GM23338 (cell line): Measurements from ENCODE around the gene ASCL2.

ENCODE experiments used
- EZH2 ChIP-seq: fragments of 200-600 bp; sonication (generic); IDR thresholded peaks from one replicate; pipeline ENCODE4 v1.8.0; 2017; ENCODE audit warnings: antibody characterized with exemption, mild to moderate bottlenecking, low read depth; ENCODE audit not compliant: unreplicated experiment
- JUNB ChIP-seq: IDR thresholded peaks from one replicate; pipeline ENCODE4 v1.6.1; 2016; ENCODE audit warnings: antibody characterized with exemption; ENCODE audit not compliant: unreplicated experiment
- POLR2AphosphoS5 ChIP-seq: IDR thresholded peaks from 2 replicates; pipeline ENCODE4 v1.6.1; 2016; ENCODE audit warnings: antibody characterized with exemption, low read depth
- ZNF114 ChIP-seq: fragments of 250-450 bp; sonication (Bioruptor Pico); IDR thresholded peaks from 2 replicates; pipeline ENCODE4 v1.5.0; 2020; ENCODE audit warnings: mild to moderate bottlenecking, moderate library complexity
- ZNF331 ChIP-seq: fragments of 250-450 bp; sonication (Bioruptor Pico); IDR thresholded peaks from 2 replicates; pipeline ENCODE4 v1.5.0; 2020; ENCODE audit warnings: low read depth, mild to moderate bottlenecking, moderate library complexity
- TF ChIP-seq, protein P1 (sequence below), 2 experiments: fragments of 200-600 bp in 1 of 2; sonication (generic) in 1 of 2; conservative IDR thresholded peaks; 2 replicates each; pipeline versions ENCODE4 v1.5.1 to v1.6.1; 2016 to 2017; ENCODE audit warnings: antibody characterized with exemption in 2 of 2, low read depth in 2 of 2, mild to moderate bottlenecking in 2 of 2, moderate library complexity in 1 of 2

- TF ChIP-seq, protein P1, sequence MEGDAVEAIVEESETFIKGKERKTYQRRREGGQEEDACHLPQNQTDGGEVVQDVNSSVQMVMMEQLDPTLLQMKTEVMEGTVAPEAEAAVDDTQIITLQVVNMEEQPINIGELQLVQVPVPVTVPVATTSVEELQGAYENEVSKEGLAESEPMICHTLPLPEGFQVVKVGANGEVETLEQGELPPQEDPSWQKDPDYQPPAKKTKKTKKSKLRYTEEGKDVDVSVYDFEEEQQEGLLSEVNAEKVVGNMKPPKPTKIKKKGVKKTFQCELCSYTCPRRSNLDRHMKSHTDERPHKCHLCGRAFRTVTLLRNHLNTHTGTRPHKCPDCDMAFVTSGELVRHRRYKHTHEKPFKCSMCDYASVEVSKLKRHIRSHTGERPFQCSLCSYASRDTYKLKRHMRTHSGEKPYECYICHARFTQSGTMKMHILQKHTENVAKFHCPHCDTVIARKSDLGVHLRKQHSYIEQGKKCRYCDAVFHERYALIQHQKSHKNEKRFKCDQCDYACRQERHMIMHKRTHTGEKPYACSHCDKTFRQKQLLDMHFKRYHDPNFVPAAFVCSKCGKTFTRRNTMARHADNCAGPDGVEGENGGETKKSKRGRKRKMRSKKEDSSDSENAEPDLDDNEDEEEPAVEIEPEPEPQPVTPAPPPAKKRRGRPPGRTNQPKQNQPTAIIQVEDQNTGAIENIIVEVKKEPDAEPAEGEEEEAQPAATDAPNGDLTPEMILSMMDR (conservative IDR thresholded peaks at IDR 0.05; ENCODE audit: low read depth in 2 of 2), result no peak
- TF ChIP-seq ZNF331 (no peak), JUNB (no peak), EZH2 (no peak), POLR2AphosphoS5 (no peak), ZNF114 (CRISPR knock-in tag) (no peak)
Observed at GRCh38 chr11:2303627-2304505, 33.5 kb upstream of the ASCL2 start.
